ENCODE measurements around the gene REXO1. TPM values are rescaled to one million over a fixed set of nuclear protein-coding genes. Genes with fewer than 3 reads are reported as not detected.

The REXO1 gene
- total and polyA plus RNA-seq, 2 donors (not counting 1 experiment from before 2014, with no cell fraction given), result 72.6 to 898 TPM

DNA sequence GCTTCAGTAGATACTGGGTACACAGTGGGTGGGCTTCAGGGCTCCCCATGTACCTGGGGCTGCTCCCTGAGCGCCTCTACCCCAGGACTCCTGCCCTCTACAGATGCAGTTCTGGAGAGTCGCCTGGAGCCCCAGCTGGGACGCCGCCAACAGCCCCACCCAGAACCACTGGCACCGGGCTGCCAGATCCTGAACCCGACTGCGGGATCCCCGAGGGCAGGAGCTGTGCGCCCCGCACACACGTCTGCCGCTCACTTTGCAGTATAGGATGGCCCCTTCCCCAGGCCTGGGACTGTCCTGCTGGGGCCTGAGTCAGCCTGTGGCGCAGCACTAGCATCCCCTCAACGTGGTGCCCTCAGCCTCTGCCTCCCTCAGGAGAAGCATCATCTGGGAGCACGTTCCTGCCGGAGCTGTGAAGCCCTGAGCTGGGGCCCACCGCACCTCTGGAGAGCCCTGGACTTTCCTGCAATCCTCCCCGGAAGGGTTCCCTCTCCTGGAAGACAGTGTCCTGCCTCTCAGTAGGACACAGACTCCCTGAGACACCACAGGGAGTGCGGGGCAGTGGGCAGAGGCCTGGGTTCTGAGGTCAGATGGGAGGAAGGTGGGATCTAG is 3.7 kb downstream of the REXO1 start:
- peaks cover 67% of the 10 kb centered on the region for H3K4me1 Mint-ChIP-seq
- DNase-seq (no peak), ATAC-seq (ENCODE audit: low read depth) (no peak)
- intact Hi-C loops (cut with micrococcal nuclease), result loop anchor here (5.0 kb wide), 1 partner anchor 192 kb away; the partner anchor contains the start of gene TCF3
- peaks cover 86% of the 10 kb centered on the region for H4K20me1 ChIP-seq (ENCODE audit: control insufficient read depth, insufficient read depth, low read length, poor library complexity, severe bottlenecking)
- no peak overlapping the region for H3K27ac ChIP-seq (ENCODE audit: low read length in 2 of 2)
- H3K9me3 ChIP-seq (ENCODE audit: control extremely low read depth in 1 of 3, control insufficient read depth in 2 of 3, insufficient read depth in 1 of 3, low read length in 2 of 3), result no peaks in the 10 kb centered on the region
- CTCF ChIA-PET, result no interaction called here
- no peaks in the 10 kb centered on the region for H3K27me3 ChIP-seq (replicated peaks in 1 of 4; ENCODE audit: control extremely low read depth in 1 of 4, control insufficient read depth in 3 of 4, insufficient read depth in 4 of 4, low read length in 3 of 4)
- H3K9me3 Mint-ChIP-seq (ENCODE audit: insufficient read depth), result no peaks in the 10 kb centered on the region
- TF ChIP-seq, protein P1, sequence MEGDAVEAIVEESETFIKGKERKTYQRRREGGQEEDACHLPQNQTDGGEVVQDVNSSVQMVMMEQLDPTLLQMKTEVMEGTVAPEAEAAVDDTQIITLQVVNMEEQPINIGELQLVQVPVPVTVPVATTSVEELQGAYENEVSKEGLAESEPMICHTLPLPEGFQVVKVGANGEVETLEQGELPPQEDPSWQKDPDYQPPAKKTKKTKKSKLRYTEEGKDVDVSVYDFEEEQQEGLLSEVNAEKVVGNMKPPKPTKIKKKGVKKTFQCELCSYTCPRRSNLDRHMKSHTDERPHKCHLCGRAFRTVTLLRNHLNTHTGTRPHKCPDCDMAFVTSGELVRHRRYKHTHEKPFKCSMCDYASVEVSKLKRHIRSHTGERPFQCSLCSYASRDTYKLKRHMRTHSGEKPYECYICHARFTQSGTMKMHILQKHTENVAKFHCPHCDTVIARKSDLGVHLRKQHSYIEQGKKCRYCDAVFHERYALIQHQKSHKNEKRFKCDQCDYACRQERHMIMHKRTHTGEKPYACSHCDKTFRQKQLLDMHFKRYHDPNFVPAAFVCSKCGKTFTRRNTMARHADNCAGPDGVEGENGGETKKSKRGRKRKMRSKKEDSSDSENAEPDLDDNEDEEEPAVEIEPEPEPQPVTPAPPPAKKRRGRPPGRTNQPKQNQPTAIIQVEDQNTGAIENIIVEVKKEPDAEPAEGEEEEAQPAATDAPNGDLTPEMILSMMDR (IDR thresholded peaks at IDR 0.05), result no peak
- no peak for TF ChIP-seq EZH2 (IDR thresholded peaks at IDR 0.05; ENCODE audit: borderline replicate concordance, insufficient read depth, low read depth, low read length, poor library complexity, severe bottlenecking)
- H2AFZ ChIP-seq (ENCODE audit: insufficient read depth, low read depth, low read length, poor library complexity, severe bottlenecking), result no peak overlapping the region
- no peak overlapping the region for H3K9ac ChIP-seq (ENCODE audit: low read length)
- H3K27ac Mint-ChIP-seq, result no peak overlapping the region
- H3K79me2 ChIP-seq (ENCODE audit: control insufficient read depth, insufficient read depth, low read length), result peaks cover 93% of the 10 kb centered on the region
- no peaks in the 10 kb centered on the region for H3K27me3 Mint-ChIP-seq
- peaks cover 0 to 14% of the 10 kb centered on the region in 2 experiments for H3K36me3 ChIP-seq (replicated peaks in 1 of 2; ENCODE audit: control extremely low read depth in 1 of 2, control insufficient read depth in 1 of 2, extremely low read depth in 1 of 2, insufficient read depth in 2 of 2, low read length in 1 of 2)
- peaks cover 44 to 57% of the 10 kb centered on the region in 2 donors for H3K4me1 ChIP-seq (ENCODE audit: control insufficient read depth in 2 of 2, insufficient read depth in 2 of 2, low read length in 2 of 2)
- POLR2A ChIA-PET, result no interaction called here
- no peak overlapping the region for H3K4me3 ChIP-seq (ENCODE audit: control extremely low read depth in 1 of 5, extremely low read depth in 1 of 5, insufficient read depth in 1 of 5, low read depth in 2 of 5, low read length in 4 of 5)
- peak overlapping the region; percentile 15 for H3K4me2 ChIP-seq (replicated peaks; ENCODE audit: low read depth, low read length, poor library complexity, severe bottlenecking)
- H3K4me3 Mint-ChIP-seq, result no peak overlapping the region
- 93% methylated on average over 17 of the region's 19 CpGs for whole genome bisulfite sequencing (ENCODE audit: insufficient coverage)

DNA sequence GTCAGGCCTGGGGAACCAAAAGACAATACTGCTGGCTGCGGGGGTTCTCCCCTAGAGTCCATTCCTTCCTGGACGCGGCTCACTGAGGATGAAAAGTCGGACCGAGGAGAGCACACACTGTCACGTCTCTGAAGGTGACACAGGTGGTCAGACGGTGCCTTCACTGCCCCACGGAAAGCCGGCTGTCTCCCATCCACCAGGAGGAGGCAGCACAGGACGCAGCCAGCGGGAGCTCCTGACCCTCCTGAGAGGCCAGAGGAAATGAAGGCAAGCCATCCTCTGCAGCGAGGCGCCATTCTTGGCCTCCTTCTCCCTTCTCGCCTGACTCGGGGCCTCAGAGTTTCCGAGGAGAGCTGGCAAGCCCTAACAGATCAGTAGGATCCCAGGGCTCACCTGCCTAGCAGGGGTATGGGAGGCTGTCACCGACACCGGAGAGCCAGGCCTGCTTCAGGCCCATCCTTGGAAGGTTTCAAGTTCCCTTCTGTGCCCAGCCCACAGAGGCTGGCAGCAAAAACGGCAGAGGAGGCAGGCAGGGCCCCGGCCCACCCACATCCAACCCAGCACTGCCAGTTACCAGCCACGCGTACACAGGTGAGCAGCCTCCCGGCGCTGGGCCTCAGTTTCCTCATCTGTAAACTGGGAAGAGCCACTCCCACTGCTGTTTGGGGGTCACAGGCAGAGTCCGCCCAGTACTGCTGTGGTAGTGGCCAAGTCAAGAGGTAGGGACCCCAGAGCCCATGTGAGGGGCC is 4.5 kb downstream of the REXO1 start:
- 94% methylated on average over 19 of the region's 25 CpGs for WGBS (ENCODE audit: insufficient coverage)
- POLR2A ChIA-PET, result no interaction called here

More for the DNA sequence above, 4.5 kb downstream of the REXO1 start:
- H3K4me3 ChIP-seq (ENCODE audit: control extremely low read depth in 1 of 5, extremely low read depth in 1 of 5, insufficient read depth in 1 of 5, low read depth in 2 of 5, low read length in 4 of 5), result no peak overlapping the region
- no peaks in the 10 kb centered on the region for H3K27me3 ChIP-seq (replicated peaks in 1 of 4; ENCODE audit: control extremely low read depth in 1 of 4, control insufficient read depth in 3 of 4, insufficient read depth in 4 of 4, low read length in 3 of 4)
- Mint-ChIP-seq H3K4me1 (peaks cover 63% of the 10 kb centered on the region), H3K4me3 (no peak overlapping the region), H3K27me3 (no peaks in the 10 kb centered on the region), H3K9me3 (ENCODE audit: insufficient read depth) (no peaks in the 10 kb centered on the region), H3K27ac (peak overlapping the region; percentile 32)
- H3K4me1 ChIP-seq (ENCODE audit: control insufficient read depth in 2 of 2, insufficient read depth in 2 of 2, low read length in 2 of 2), result peaks cover 38 to 49% of the 10 kb centered on the region in 2 donors
- H3K9ac ChIP-seq (ENCODE audit: low read length), result no peak overlapping the region
- CTCF ChIA-PET, result interaction anchor here (2.3 kb wide), 1 partner anchor 18 kb away, joined by 7 read pairs; no protein-coding TSS in a partner anchor
- peaks cover 0 to 14% of the 10 kb centered on the region in 2 experiments for H3K36me3 ChIP-seq (replicated peaks in 1 of 2; ENCODE audit: control extremely low read depth in 1 of 2, control insufficient read depth in 1 of 2, extremely low read depth in 1 of 2, insufficient read depth in 2 of 2, low read length in 1 of 2)
- no peak for TF ChIP-seq EZH2 (IDR thresholded peaks at IDR 0.05; ENCODE audit: borderline replicate concordance, insufficient read depth, low read depth, low read length, poor library complexity, severe bottlenecking)
- TF ChIP-seq, protein P1 (IDR thresholded peaks at IDR 0.05), result no peak
- no peak overlapping the region for H2AFZ ChIP-seq (ENCODE audit: insufficient read depth, low read depth, low read length, poor library complexity, severe bottlenecking)
- intact Hi-C loops (cut with micrococcal nuclease), result no loop called here
- DNase-seq, result no peak
- H3K9me3 ChIP-seq (ENCODE audit: control extremely low read depth in 1 of 3, control insufficient read depth in 2 of 3, insufficient read depth in 1 of 3, low read length in 2 of 3), result no peaks in the 10 kb centered on the region
- ATAC-seq (ENCODE audit: low read depth), result no peak
- peak overlapping the region; percentile 15 for H3K4me2 ChIP-seq (replicated peaks; ENCODE audit: low read depth, low read length, poor library complexity, severe bottlenecking)
- peaks cover 92% of the 10 kb centered on the region for H4K20me1 ChIP-seq (ENCODE audit: control insufficient read depth, insufficient read depth, low read length, poor library complexity, severe bottlenecking)
- H3K79me2 ChIP-seq (ENCODE audit: control insufficient read depth, insufficient read depth, low read length), result peaks cover 93% of the 10 kb centered on the region
- H3K27ac ChIP-seq (ENCODE audit: low read length in 2 of 2), result no peak overlapping the region
